NCI-H1436 (cell line): ENCODE measurements around the gene CACNA1D.

ENCODE experiments used
- DNase-seq: peaks from one replicate; lab custom pipeline; 2025; lab: John Stamatoyannopoulos, UW

The CACNA1D gene

GRCh38 chr3:53789459-53789858 is 295.0 kb downstream of the CACNA1D start:
- no peak for DNase-seq

GRCh38 chr3:53790470-53790869 is 296.1 kb downstream of the CACNA1D start:
- DNase-seq: no peak

GRCh38 chr3:53791317-53791716 is 296.9 kb downstream of the CACNA1D start:
- no peak for DNase-seq

GRCh38 chr3:53792866-53793265 is 298.5 kb downstream of the CACNA1D start:
- no peak for DNase-seq

- no peak for DNase-seq
Observed at GRCh38 chr3:53794597-53794996, 300.2 kb downstream of the CACNA1D start.

GRCh38 chr3:53795176-53795575 is 300.8 kb downstream of the CACNA1D start:
- no peak for DNase-seq

GRCh38 chr3:53795789-53796560 is 301.6 kb downstream of the CACNA1D start:
- no peak for DNase-seq

GRCh38 chr3:53798144-53798543 is 303.7 kb downstream of the CACNA1D start:
- DNase-seq: no peak

GRCh38 chr3:53799338-53799865 is 305.0 kb downstream of the CACNA1D start:
- DNase-seq: no peak

- DNase-seq: no peak
Observed at GRCh38 chr3:53800041-53800906, 305.9 kb downstream of the CACNA1D start.

- no peak for DNase-seq
Observed at GRCh38 chr3:53801319-53801718, 306.9 kb downstream of the CACNA1D start.

- DNase-seq: no peak
Observed at GRCh38 chr3:53802256-53802880, 308.0 kb downstream of the CACNA1D start.

GRCh38 chr3:53803124-53803815 is 308.9 kb downstream of the CACNA1D start:
- no peak for DNase-seq

GRCh38 chr3:53803816-53804695 is 309.6 kb downstream of the CACNA1D start:
- DNase-seq: no peak

- DNase-seq: no peak
Observed at GRCh38 chr3:53804697-53805462, 310.5 kb downstream of the CACNA1D start.

- DNase-seq: no peak
Observed at GRCh38 chr3:53805463-53806159, 311.2 kb downstream of the CACNA1D start.

GRCh38 chr3:53806182-53807116 is 312.0 kb downstream of the CACNA1D start:
- no peak for DNase-seq

- no peak for DNase-seq
Observed at GRCh38 chr3:53807117-53807810, 312.9 kb downstream of the CACNA1D start.
